Retinal pigment epithelial cell (primary cell): Measurements from ENCODE around the gene GLYR1.

Experiments used
- DNase-seq: peaks from one replicate; pipeline ENCODE4 v3.0.0-alpha.2; 2010; ENCODE audit warnings: low read depth
- H3K4me3 ChIP-seq: 2 replicates; pipeline ENCODE4 v1.5.1; 2011; ENCODE audit warnings: mild to moderate bottlenecking, low read length, control low read depth, moderate library complexity
- CTCF ChIP-seq: conservative IDR thresholded peaks from 2 replicates; pipeline ENCODE4 v1.5.1; 2011; ENCODE audit warnings: low read depth, low read length, control low read depth, inconsistent platforms

The GLYR1 gene

GRCh38 chr16:4869147-4869805 is 22.2 kb upstream of the GLYR1 start:
- TF ChIP-seq CTCF = no peak
- no peak for DNase-seq
- H3K4me3 ChIP-seq = no peak overlapping the region

- H3K4me3 ChIP-seq = no peak overlapping the region
- DNase-seq = no peak
- no peak for TF ChIP-seq CTCF
Measured at GRCh38 chr16:4868535-4868934, 21.4 kb upstream of the GLYR1 start.

GRCh38 chr16:4868026-4868425 is 20.9 kb upstream of the GLYR1 start:
- no peak for TF ChIP-seq CTCF
- no peak overlapping the region for H3K4me3 ChIP-seq
- peak; percentile 46 for DNase-seq

- DNase-seq = no peak
- no peak overlapping the region for H3K4me3 ChIP-seq
- TF ChIP-seq CTCF = no peak
Measured at GRCh38 chr16:4866586-4866985, 19.5 kb upstream of the GLYR1 start.

- no peak overlapping the region for H3K4me3 ChIP-seq
- no peak for DNase-seq
- no peak for TF ChIP-seq CTCF
Measured at GRCh38 chr16:4865231-4865860, 18.3 kb upstream of the GLYR1 start.

- H3K4me3 ChIP-seq = no peak overlapping the region
- DNase-seq = no peak
- TF ChIP-seq CTCF = no peak
Measured at GRCh38 chr16:4864728-4865127, 17.6 kb upstream of the GLYR1 start.

GRCh38 chr16:4862639-4863038 is 15.6 kb upstream of the GLYR1 start:
- no peak for DNase-seq

More at GRCh38 chr16:4862639-4863038, 15.6 kb upstream of the GLYR1 start:
- no peak overlapping the region for H3K4me3 ChIP-seq
- TF ChIP-seq CTCF = no peak
